Measurements from ENCODE around the gene RASGRF1.

GRCh38 chr15:79008659-79009058, 81.9 kb downstream of the RASGRF1 start:
- TF ChIP-seq CTCF (IDR thresholded peaks at IDR 0.05), result no peak
- no peak for TF ChIP-seq SIN3A (IDR thresholded peaks at IDR 0.05; ENCODE audit: borderline replicate concordance, insufficient read depth, low read depth, low read length)
- TF ChIP-seq, protein P1, sequence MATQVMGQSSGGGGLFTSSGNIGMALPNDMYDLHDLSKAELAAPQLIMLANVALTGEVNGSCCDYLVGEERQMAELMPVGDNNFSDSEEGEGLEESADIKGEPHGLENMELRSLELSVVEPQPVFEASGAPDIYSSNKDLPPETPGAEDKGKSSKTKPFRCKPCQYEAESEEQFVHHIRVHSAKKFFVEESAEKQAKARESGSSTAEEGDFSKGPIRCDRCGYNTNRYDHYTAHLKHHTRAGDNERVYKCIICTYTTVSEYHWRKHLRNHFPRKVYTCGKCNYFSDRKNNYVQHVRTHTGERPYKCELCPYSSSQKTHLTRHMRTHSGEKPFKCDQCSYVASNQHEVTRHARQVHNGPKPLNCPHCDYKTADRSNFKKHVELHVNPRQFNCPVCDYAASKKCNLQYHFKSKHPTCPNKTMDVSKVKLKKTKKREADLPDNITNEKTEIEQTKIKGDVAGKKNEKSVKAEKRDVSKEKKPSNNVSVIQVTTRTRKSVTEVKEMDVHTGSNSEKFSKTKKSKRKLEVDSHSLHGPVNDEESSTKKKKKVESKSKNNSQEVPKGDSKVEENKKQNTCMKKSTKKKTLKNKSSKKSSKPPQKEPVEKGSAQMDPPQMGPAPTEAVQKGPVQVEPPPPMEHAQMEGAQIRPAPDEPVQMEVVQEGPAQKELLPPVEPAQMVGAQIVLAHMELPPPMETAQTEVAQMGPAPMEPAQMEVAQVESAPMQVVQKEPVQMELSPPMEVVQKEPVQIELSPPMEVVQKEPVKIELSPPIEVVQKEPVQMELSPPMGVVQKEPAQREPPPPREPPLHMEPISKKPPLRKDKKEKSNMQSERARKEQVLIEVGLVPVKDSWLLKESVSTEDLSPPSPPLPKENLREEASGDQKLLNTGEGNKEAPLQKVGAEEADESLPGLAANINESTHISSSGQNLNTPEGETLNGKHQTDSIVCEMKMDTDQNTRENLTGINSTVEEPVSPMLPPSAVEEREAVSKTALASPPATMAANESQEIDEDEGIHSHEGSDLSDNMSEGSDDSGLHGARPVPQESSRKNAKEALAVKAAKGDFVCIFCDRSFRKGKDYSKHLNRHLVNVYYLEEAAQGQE (IDR thresholded peaks at IDR 0.05; ENCODE audit: insufficient read depth in 1 of 2, low read depth in 2 of 2, low read length in 1 of 2), result no peak
- no peak for TF ChIP-seq POLR2AphosphoS5 (IDR thresholded peaks at IDR 0.05; ENCODE audit: low read depth, low read length)
- TF ChIP-seq TCF7L2 (IDR thresholded peaks at IDR 0.05; ENCODE audit: low read depth, low read length), result no peak

Measured in Panc1 (cell line).